Upper lobe of left lung (tissue), 4 donors: ENCODE data around the gene BDKRB1.

Experiments
- EP300 ChIP-seq, 4 donors: sonication (generic); formaldehyde crosslinking; IDR thresholded peaks; one replicate each; pipeline ENCODE4 v1.5.1; 2017; ENCODE audit warnings: antibody characterized with exemption in 4 of 4, control low read depth in 2 of 4
- POLR2A ChIP-seq, 4 donors: fragments of 450-650 bp; IDR thresholded peaks; one replicate each; pipeline ENCODE4 v1.5.1; 2016 to 2017; ENCODE audit warnings: antibody characterized with exemption in 4 of 4, mild to moderate bottlenecking in 2 of 4
- POLR2AphosphoS5 ChIP-seq, 2 donors: sonication (generic); formaldehyde crosslinking; IDR thresholded peaks; one replicate each; pipeline ENCODE4 v1.5.1; 2017; ENCODE audit warnings: antibody characterized with exemption in 2 of 2
- TF ChIP-seq, protein P1 (sequence below), 6 experiments: fragments of 450-650 bp in 4 of 6; fragments of 200-600 bp in 2 of 6; sonication (generic) in 2 of 6; IDR thresholded peaks; one replicate each; pipeline ENCODE4 v1.5.1; 2016 to 2019; ENCODE audit warnings: antibody characterized with exemption in 6 of 6

DNA sequence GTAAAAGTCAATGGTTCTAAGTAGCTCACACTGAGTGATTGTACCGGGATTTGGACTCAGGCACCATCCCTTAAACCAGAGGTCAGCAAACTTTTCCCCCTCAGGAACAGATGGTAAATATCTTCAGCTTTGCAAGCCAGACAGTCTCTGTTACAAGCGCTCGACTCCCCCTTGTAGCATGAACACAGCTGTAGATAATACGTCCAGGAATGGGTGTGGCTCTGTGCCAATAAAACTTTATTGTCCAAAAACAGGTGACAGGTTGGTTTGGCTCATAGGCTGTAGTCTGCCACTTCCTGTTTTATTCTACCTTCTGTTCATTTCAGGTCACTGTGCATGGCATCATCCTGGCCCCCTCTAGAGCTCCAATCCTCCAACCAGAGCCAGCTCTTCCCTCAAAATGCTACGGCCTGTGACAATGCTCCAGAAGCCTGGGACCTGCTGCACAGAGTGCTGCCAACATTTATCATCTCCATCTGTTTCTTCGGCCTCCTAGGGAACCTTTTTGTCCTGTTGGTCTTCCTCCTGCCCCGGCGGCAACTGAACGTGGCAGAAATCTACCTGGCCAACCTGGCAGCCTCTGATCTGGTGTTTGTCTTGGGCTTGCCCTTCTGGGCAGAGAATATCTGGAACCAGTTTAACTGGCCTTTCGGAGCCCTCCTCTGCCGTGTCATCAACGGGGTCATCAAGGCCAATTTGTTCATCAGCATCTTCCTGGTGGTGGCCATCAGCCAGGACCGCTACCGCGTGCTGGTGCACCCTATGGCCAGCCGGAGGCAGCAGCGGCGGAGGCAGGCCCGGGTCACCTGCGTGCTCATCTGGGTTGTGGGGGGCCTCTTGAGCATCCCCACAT lies 7.6 kb downstream of the BDKRB1 start:
- TF ChIP-seq POLR2A (IDR thresholded peaks at IDR 0.05) (no peak), EP300 (IDR thresholded peaks at IDR 0.05) (no peak), POLR2AphosphoS5 (IDR thresholded peaks at IDR 0.05) (no peak)
- TF ChIP-seq, protein P1, sequence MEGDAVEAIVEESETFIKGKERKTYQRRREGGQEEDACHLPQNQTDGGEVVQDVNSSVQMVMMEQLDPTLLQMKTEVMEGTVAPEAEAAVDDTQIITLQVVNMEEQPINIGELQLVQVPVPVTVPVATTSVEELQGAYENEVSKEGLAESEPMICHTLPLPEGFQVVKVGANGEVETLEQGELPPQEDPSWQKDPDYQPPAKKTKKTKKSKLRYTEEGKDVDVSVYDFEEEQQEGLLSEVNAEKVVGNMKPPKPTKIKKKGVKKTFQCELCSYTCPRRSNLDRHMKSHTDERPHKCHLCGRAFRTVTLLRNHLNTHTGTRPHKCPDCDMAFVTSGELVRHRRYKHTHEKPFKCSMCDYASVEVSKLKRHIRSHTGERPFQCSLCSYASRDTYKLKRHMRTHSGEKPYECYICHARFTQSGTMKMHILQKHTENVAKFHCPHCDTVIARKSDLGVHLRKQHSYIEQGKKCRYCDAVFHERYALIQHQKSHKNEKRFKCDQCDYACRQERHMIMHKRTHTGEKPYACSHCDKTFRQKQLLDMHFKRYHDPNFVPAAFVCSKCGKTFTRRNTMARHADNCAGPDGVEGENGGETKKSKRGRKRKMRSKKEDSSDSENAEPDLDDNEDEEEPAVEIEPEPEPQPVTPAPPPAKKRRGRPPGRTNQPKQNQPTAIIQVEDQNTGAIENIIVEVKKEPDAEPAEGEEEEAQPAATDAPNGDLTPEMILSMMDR (IDR thresholded peaks at IDR 0.05) = no peak
